ENCODE data around the gene SLC51A. TPM values are rescaled to one million over a fixed set of nuclear protein-coding genes. Genes with fewer than 3 reads are reported as not detected.
"Not testable (repeated sequence)": the region's sequence is repeated elsewhere in the genome, so short reads cannot be mapped to it uniquely, and the experiment has no call there.

SLC51A gene
- total RNA-seq, 4 donors from 2014 or later = not detected

- TF ChIP-seq POLR2A (IDR thresholded peaks at IDR 0.05) (no peak), CTCF (IDR thresholded peaks at IDR 0.05) (no peak)
- intact Hi-C loops (cut with DNase I; ENCODE audit: low total_unique reads) = no loop called here
- no peak for DNase-seq (ENCODE audit: low spot score in 2 of 2)
- WGBS, 2 donors = 17 to 42% methylated on average over 7 to 30 of the region's 70 CpGs
- H3K4me3 ChIP-seq (ENCODE audit: low read depth, poor library complexity, severe bottlenecking) = no peak overlapping the region
Measured at GRCh38 chr3:196207159-196207832, 9.0 kb upstream of the SLC51A start.

- no peak overlapping the region for H3K4me3 ChIP-seq (ENCODE audit: low read depth, poor library complexity, severe bottlenecking)
- TF ChIP-seq CTCF (IDR thresholded peaks at IDR 0.05) = no peak
- TF ChIP-seq POLR2A (IDR thresholded peaks at IDR 0.05) = no peak
- intact Hi-C loops (cut with DNase I; ENCODE audit: low total_unique reads) = no loop called here
Measured at GRCh38 chr3:196207833-196208607, 8.3 kb upstream of the SLC51A start.

GRCh38 chr3:196208942-196209695 lies 7.2 kb upstream of the SLC51A start:
- DNase-seq (ENCODE audit: low spot score in 2 of 2) = no peak
- TF ChIP-seq POLR2A (IDR thresholded peaks at IDR 0.05) (no peak), CTCF (IDR thresholded peaks at IDR 0.05) (no peak)
- intact Hi-C loops (cut with DNase I; ENCODE audit: low total_unique reads) = no loop called here
- WGBS, 2 donors = 93 to 94% methylated on average over 19 to 24 of the region's 24 CpGs
- H3K4me3 ChIP-seq (ENCODE audit: low read depth, poor library complexity, severe bottlenecking) = no peak overlapping the region

More at GRCh38 chr3:196207833-196208607, 8.3 kb upstream of the SLC51A start:
- DNase-seq (ENCODE audit: low spot score in 2 of 2) = no peak
- WGBS, 2 donors = 40 to 41% methylated on average over 40 to 45 of the region's 49 CpGs

GRCh38 chr3:196209944-196210672 lies 6.2 kb upstream of the SLC51A start:
- WGBS, 2 donors = 79 to 83% methylated on average over 11 of the region's 11 CpGs
- DNase-seq (ENCODE audit: low spot score in 2 of 2); intact Hi-C loops (cut with DNase I; ENCODE audit: low total_unique reads); H3K4me3 ChIP-seq (ENCODE audit: low read depth, poor library complexity, severe bottlenecking): not testable (repeated sequence)

- intact Hi-C loops (cut with DNase I; ENCODE audit: low total_unique reads) = no loop called here
- no peak within 1 kb of the TSS for H3K4me3 ChIP-seq (ENCODE audit: low read depth, poor library complexity, severe bottlenecking)
- DNase-seq (ENCODE audit: low spot score in 2 of 2) = no peak
- WGBS, 2 donors = 75 to 78% methylated on average over 23 of the region's 23 CpGs
- no peak for TF ChIP-seq CTCF (IDR thresholded peaks at IDR 0.05)
- no peak for TF ChIP-seq POLR2A (IDR thresholded peaks at IDR 0.05)
Measured at GRCh38 chr3:196210673-196211556, 5.4 kb upstream of the SLC51A start, which contains the start of gene ZDHHC19. Gene ZDHHC19 (minus strand): TSS chr3:196211400. CDS start chr3:196211315, 85 bp downstream.
